GM21367 (cell line): ENCODE results near the gene GSTA4.
"Not testable (repeated sequence)": the region's sequence is repeated elsewhere in the genome, so short reads cannot be mapped to it uniquely, and the experiment has no call there.

Experiments
- ATAC-seq: cut with Tn5 transposase; IDR thresholded peaks from one replicate; pipeline ENCODE4 v1.9.1; 2021; ENCODE audit not compliant: unreplicated experiment

The GSTA4 gene

DNA sequence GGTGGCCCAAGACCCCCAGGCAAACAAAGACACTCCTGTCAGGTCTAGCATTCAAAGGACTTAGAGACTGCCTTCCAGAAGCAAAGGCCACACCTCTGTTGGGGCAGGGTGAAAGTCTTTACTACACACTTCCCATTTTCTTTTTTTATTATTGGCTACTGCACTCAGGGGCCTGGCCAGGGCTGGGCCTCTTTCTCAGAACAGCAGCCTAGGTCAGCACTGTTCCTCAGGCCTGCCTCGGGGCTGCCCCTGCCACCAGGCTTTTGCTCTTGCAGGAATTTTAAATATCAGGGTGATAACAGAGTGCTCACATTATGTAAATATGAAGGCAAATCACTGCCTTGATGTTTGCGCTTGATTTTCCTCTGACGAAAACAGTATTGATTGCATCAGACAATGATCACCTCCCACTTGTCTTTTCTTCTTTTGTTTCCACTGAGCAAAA is 18.5 kb downstream of the GSTA4 start:
- ATAC-seq: peak; percentile 90

DNA sequence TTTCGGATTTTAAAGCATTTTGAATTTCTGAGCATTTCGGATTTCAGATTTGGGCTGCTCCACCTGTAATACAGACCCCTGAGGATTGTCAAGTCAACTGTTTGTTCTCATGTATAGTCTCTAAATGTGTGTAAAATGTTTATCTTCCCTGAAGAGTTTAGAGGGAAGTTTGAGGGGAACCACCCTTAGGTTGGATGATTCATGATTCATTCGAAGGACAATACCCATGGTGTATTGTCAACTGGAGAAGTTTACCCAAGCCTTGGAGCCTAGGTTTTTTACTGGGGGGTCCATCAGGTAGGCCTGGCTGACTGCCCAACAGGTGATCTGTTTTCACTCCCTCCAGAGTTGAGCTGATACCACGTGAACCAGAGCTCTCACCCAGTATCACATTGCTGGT is 18.9 kb downstream of the GSTA4 start:
- no peak for ATAC-seq

DNA sequence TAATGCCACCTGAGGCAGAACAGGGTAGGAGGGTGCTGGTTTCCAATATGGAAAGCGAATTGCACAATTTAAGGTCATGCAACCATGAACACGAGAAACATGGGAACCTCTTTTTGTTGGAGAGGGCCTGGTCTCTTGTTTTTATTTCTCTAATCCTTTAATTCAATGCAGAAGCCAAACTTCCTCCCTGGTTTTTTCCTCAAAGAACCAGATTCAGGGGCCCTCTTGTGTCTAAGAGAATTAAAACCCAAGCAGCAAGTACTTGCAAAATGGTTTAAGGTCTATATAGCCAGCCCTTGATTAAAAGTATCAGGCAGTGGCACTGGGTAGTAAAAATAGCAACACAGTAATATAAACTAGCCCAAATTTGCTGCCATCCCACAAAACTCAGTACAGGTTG is 19.5 kb downstream of the GSTA4 start:
- ATAC-seq: no peak

DNA sequence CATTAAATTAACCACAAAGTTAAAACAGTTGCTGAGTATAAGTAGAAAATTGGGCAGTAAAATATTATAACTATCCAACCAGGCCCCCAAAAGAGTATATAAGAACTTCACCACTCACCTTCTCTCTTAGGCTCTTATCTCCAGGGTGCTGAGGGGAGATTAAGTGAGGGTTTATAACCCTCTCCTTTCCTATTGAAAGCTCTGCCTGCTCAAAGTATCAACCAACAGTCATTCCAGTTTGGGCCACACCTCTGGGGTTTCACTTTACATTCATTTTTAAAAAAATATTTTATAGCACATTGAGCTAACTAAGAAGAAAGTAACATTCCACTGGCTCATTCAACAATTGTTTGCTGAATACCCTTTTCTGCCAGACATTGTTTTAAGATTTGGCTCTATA is 22.1 kb downstream of the GSTA4 start:
- ATAC-seq: no peak

DNA sequence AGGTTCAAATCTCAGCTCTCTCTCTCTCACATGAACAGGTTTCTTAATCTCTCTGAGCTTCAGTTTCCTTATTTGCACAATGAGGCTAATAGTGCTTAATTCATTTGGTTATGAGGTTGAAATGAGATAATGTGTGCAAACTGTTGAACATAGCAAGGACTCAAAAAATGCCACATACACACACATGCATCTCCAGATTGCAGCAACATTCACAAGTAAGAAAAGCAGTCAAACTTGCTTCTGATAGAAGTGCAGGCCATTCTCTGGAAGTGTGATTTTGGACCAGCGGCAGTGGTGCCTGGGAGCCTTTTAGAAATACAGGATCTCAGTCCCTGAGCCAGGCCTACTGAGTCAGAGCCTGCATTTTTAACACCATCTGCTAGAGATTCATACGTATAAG is 25.7 kb downstream of the GSTA4 start:
- ATAC-seq: no peak

DNA sequence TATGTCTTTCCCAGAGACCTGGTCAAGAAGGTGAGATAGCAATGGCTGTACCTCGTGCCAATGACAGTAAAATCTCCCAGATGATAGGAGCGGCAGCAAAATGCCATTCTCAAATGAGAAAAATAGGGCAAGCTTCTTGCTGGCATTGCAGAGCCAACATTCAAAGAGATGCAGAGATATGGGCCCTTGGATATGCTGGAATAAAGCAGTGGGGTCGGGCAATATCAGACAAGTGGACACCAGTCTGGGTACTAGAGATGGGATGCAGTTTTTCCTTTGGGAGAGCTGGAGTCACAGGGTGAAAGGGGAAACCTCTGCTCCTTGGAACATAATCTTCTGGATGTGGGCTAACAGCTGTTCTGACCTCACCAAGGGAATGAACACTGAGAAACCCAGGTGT is 29.0 kb downstream of the GSTA4 start:
- no peak for ATAC-seq

DNA sequence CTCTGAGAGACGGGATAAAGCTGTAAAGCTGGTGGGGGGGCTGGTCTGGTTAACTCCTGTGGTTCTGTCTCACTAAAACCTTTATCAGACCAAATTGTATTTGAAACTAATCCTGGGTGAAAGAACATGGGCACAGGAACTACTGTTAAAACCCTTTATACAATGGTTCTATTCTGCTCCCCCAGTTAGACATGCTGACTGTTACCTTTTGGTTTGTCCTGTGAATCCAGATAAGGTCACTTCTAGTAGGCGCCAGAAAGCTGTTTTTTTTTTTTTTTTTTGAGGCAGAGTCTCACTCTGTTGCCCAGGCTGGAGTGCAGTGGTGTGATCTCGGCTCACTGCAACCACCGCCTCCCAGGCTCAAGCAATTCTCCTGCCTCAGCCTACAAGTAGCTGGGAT is 29.7 kb downstream of the GSTA4 start:
- no peak for ATAC-seq

DNA sequence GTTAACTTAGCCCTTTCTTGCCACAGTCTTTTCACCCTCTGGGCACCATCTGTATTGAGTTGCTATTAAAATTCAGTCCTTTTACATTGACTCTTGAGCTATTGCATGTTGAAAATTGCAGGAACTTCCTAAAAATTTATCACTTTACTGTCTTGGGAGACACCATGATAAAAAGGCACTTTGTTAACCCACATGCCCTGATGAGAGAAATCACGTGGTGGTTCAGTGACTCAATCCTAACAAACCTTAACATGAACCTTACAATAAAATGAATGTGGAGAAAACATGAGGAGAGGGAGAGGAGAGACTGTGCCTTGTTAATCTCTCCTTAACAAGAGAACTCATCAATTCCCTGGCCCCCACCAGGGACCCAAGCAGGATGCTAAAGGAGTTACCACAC is 30.8 kb downstream of the GSTA4 start:
- ATAC-seq: no peak

DNA sequence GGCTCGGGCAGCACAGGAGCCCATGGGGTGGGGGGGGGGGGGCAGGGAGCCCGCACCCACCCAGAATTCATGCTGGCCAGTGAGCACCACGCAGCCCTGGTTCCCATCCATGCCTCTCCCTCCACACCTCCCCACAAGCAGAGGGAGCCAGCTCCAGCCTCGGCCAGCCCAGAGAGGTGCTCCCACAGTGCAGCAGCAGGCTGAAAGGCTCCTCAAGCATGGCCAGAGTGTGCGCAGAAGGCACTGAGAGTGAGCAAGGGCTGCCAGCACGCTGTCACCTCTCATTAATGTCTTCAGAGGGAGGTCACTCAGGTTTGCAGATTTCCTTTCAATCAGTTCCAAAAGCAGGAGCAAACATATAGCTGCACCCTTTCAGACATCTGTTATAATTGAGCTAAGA is 32.4 kb downstream of the GSTA4 start:
- no peak for ATAC-seq

DNA sequence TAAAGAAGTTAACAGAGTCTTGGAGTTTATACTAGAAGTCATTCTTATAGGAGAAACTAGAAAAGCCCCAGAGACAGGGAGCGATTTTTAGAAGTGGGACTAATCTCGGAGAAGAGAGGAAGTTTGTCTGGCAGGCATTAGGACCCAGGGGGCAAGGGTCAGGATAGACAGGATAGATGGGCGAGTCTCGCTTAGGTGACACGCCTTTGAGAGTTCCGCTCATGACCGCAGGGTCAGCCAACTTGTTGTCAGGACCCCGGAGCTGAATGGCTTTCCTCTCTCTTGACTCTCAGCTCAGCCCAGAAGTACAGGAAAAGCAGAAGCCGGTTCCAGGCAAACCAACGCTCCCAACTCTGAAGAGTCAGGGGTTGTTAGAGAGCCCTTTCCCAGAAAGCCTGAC is 34.1 kb downstream of the GSTA4 start:
- not testable (repeated sequence) for ATAC-seq

DNA sequence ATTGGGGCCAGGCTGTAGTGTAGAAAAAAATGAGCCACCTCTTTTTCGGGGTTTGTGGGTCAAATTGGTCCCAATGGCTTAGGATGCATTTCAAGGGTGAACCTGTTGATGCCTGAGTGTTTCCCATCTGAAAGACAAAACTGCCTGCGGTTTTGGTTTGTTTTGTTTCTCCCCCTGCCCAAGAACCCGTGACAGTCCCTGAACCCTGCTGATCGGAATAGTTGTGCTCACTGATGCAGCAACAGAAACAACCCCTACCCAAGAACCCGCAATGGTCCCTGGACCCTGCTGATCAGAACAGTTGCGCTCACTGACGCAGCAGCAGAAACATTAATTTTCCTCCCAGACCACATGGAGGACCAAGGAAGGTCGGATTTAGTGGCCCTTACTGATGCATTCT is 34.9 kb downstream of the GSTA4 start:
- ATAC-seq: not testable (repeated sequence)

DNA sequence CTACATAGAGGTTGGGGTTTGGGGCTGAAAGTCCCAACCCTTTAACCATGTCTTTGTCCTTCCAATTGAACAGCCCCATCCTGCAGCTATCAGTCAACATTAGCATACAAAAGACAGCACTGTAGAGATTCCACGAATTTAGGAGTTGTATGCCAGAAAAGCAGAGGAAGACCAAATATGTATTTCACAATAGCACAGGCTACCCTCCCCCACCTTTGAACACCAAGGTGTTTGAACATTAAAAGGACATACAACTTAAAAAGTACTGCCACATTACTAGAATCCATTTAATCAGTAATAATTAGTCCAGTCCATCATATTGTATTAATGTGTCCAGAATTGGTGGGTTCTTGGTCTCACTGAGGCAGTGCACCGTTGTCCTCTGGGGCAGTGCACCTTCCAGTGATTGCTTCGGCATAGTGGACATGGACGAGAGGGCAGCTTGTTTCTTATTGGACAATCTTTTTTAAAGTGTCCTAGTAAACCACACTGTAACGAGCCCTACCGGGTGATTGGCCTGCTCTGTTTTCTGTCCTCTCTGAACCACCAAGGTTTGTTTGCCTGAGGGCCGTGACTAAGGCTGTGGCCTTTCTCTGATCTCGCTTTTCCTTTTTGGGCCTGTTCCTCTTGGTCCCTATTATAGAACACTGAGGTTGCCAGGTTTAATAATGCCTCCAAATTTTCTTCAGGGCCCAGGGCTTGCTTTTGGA is 36.4 kb downstream of the GSTA4 start:
- no peak for ATAC-seq

DNA sequence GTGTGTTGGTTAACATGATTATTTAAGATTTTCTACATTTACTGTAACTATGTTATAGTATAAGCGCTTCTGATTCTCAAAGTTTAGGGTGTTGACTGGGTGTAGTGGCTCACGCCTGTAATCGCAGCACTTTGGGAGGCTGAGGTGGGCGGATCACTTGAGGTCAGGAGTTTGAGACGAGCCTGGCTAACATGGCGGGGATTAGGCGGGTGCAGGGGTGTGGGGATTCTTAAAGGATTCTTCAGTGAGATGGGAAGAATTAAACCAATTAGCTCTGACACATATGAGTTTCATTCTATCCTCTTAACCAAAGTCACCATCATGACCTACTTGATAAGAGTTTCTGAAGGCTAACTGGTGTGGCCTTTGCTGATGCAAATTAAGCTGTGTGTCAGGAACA is 39.2 kb downstream of the GSTA4 start:
- no peak for ATAC-seq

DNA sequence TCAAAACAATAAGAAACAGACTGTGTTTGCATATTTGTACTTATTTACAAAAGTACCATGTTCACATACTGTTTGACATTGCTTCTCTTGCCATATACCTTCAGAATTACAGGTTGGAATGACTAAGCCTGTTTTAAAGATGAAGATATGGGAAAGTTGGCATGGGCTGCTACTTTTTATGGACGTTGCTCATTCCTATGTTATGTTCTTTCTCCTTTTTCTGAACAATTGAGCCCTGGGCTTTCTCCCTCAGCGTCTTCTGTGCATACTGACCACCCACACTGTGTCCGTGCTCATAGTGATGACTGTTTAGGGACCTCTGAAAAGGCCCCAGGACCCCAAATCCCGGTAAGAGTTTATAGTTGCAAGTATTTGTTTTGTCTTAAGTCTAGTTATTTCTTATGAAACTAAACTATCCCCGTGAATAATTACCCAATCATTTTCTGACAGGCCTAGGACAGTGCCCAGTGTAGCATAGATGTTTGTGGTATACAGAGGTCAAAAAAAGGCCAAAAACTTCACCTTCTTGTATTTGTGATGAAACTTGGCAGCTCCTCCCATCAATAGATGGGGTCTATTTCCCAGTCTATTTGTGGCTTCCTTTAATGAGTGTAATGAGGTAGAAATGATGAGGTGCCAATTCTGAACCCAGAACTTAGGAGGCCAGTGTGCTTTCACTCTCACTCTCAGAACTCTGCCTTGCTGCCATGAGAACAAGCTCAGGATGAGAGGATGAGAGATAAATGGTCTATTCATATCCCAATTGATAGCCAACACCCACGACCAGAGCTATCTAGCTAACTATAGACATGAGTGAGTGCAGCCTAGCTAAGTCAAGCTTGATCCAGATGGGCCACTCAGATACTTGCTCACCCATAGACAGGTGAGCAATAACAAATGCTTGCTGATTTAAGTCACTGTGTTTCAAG is 40.9 kb downstream of the GSTA4 start:
- ATAC-seq: no peak

DNA sequence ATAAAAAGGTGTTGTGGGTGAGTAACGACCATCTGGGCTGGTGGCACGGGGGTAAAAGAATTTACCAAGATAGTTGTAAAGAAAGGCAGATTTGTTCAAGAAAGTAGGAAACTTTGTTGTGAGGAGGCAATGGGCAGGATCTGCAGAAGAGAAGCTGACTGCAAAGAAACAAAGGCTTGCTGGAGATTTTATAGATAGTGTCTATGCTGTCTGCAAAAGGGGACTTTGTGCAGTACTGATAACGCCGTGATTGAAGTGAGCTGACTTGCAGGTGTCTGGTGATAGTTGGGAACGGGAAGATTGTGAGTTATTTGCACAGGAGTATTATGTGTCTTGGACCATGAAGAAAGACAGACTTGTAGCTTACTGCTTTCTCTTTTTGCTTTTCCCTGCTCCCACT is 48.8 kb downstream of the GSTA4 start:
- ATAC-seq: no peak

DNA sequence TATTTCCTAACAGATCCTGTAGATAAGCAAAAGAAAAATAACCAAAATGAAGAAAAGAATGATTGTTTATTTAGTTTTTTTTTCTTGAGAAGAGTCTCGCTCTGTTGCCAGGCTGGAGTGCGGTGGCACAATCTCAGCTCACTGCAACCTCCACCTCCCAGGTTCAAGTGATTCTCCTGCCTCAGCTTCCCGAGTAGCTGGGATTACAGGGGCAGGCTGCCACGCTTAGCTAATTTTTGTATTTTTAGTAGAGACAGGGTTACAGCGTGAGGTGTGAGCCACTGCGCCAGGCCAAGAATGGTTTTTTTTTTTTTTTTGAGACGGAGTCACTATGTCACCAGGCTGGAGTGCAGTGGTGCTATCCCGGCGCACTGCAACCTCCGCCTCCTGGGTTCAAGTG is 52.3 kb downstream of the GSTA4 start:
- not testable (repeated sequence) for ATAC-seq

DNA sequence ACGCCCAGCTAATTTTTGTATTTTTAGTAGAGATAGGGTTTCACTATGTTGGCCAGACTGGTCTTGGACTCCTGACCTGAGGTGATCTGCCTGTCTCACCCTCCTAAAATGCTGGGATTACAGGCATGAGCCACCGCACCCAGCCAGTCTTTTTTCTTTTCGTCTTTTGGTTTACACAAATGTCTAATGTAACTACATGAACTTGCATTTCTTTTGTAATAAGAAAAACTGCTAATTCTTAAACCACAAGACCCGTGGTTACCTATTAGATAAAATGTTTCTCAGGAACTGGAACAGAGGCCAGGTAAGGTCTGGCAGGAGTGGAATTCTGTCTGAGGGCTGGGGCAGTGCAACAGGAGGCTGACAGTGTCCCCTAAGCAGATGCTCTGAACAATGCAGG is 52.9 kb downstream of the GSTA4 start:
- no peak for ATAC-seq

DNA sequence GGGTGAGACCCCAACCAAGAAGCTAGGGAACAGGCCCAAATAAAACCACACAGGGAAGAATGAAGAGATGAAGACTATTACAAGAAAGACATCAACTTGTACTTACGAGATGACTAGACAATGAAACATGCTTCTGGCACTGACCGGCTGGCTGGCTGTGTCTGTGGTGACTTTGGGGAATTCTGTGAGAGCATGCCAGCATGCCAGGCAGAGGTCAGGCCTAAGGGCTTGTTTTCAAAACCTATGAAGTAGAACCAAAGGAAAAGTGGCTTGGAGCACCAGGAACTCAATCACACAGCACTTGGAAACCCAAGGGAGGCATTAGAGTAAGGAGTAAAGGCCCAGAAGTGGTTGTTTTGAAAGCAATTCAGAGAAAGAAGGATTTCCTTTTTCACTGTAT is 57.2 kb downstream of the GSTA4 start:
- no peak for ATAC-seq

DNA sequence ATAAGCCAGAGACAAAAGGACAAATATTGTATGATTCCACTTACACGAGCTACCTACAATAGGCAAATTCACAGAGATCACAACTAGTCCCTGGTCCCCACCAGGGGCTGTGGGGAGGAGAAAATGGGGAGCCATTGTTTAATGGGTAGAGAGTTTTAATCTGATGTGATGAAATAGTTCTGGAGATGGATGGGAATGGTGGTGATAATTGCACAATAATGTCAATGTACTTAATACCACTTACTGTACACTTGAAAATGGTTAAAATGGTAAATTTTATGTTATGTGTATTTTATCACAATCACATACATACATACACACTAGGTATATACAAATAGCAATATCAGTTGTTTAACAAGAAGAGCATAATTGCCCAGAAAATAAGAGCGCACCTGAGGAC is 61.3 kb downstream of the GSTA4 start:
- ATAC-seq: no peak

DNA sequence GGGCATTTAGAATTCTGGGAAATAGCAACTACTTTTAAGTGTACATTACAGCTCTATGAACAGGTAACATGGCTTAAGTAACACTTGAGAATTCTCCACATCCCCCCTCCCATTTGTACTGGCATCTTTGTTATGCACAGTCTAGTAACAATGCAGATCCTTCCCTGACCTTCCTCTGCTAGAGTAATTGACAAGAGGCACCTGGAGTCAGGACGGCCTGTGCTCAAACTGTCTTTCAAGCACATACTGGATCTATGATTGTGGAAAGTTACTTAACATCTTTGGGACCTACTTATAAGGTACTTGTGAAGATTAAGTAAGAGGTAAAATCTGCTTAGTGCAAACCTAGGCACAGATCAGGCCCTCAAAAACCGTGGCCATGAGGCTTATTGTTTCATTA is 63.7 kb downstream of the GSTA4 start:
- ATAC-seq: no peak

DNA sequence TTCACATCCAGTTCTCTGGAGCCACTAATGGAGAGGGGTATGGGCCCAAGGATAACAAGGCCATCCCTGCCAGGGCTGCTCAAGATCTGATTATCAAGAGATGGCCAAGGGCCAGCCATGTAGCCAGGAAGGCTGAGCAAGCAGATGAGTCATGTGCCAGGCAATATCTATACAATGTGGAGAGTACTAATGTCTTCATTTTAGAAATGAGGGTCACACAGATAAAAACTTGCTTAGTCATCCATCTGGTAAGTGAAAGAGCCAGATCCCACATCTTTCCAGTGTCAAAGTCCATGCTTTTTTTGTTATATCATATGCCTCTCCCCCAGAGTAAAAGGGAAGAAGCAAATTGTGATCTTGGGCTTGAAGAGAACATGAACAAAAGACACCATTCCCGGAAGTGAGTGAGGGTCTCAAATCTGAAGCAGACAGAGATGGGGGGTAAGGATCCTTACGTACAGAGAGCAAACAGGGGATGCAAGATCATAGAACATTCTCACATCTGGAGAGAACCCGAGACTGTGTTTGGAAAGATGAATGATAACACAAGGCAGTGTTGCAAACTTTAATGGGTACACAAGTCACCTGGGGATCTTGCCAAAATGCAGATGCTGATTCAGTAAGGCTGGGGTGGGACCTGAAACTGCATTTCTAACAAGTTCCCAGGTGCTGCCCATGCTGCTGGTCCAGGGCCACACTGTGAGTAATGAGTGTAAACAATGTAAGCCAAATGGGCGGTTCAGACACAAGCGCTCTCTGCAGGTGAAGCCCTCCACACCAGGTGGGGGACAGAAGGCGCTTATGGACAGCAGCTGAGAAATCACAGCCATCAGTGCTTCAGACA is 65.5 kb downstream of the GSTA4 start:
- no peak for ATAC-seq
